ENCODE measurements around the gene EBF4.

DNA sequence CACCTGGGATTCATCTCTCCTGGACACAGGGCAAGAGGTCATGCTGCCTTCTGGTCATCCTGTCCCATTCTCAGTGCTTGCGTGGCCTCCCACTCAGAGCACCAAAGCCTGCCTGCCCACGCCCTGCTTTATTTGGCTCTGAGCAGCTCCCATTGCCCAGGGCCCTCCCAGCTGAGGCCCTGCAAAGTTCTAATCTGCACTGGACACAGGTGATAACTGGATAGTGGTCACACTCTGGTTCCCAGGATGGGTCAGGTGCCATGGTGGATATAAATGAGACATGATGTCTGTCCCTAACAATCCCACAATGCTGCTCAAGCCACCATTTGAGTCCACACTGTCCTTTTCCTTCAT, 68.3 kb downstream of the EBF4 start:
- TF ChIP-seq, protein P1, sequence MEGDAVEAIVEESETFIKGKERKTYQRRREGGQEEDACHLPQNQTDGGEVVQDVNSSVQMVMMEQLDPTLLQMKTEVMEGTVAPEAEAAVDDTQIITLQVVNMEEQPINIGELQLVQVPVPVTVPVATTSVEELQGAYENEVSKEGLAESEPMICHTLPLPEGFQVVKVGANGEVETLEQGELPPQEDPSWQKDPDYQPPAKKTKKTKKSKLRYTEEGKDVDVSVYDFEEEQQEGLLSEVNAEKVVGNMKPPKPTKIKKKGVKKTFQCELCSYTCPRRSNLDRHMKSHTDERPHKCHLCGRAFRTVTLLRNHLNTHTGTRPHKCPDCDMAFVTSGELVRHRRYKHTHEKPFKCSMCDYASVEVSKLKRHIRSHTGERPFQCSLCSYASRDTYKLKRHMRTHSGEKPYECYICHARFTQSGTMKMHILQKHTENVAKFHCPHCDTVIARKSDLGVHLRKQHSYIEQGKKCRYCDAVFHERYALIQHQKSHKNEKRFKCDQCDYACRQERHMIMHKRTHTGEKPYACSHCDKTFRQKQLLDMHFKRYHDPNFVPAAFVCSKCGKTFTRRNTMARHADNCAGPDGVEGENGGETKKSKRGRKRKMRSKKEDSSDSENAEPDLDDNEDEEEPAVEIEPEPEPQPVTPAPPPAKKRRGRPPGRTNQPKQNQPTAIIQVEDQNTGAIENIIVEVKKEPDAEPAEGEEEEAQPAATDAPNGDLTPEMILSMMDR (IDR thresholded peaks at IDR 0.05; ENCODE audit: low read depth, low read length, poor library complexity, severe bottlenecking) = no peak
- TF ChIP-seq EZH2phosphoT487 (IDR thresholded peaks at IDR 0.05; ENCODE audit: borderline replicate concordance, low read length) = no peak

All from DOHH2 (cell line).